Spinal cord (tissue), 10 donors: ENCODE results near the gene PLTP. TPM values are rescaled to one million over a fixed set of nuclear protein-coding genes. Genes with fewer than 3 reads are reported as not detected.

ENCODE experiments used
- DNase-seq, 6 donors: peaks; one replicate each; pipeline versions ENCODE4 v3.0.0 to v3.0.0-alpha.2; 2013 to 2015; ENCODE audit warnings: low spot score in 6 of 6, low read depth in 4 of 6
- H3K27ac ChIP-seq: one replicate; pipeline ENCODE4 v1.5.1; 2013; ENCODE audit warnings: low read depth, low read length, control low read depth
- H3K27me3 ChIP-seq: one replicate; pipeline ENCODE4 v1.6.1; 2013; ENCODE audit warnings: low read length; ENCODE audit not compliant: control insufficient read depth, insufficient read depth
- H3K36me3 ChIP-seq: one replicate; pipeline ENCODE4 v1.6.1; 2013; ENCODE audit warnings: low read length; ENCODE audit not compliant: control insufficient read depth, insufficient read depth
- H3K4me1 ChIP-seq: one replicate; pipeline ENCODE4 v1.6.1; 2013; ENCODE audit warnings: low read length; ENCODE audit not compliant: control insufficient read depth, insufficient read depth
- H3K4me3 ChIP-seq: one replicate; pipeline ENCODE4 v1.5.1; 2013; ENCODE audit warnings: low read depth, low read length, control low read depth
- H3K9me3 ChIP-seq: one replicate; pipeline ENCODE4 v1.6.1; 2013; ENCODE audit warnings: low read length; ENCODE audit not compliant: control insufficient read depth, insufficient read depth
- WGBS: methylation state at CpG from one replicate; pipeline ENCODE4 v1.1.5; 2013; ENCODE audit warnings: missing lambda C conversion rate; ENCODE audit not compliant: insufficient coverage; 5-methylcytosine and 5-hydroxymethylcytosine counted together
- polyA plus RNA-seq, 2 donors: library from polyadenylated mRNA; unstranded; fragments of 120-200 nt; gene quantifications; one replicate each; pipeline ENCODE4 v1.2.1, GENCODE V29; 2013; ENCODE audit not compliant: insufficient read length in 2 of 2
- total RNA-seq, 2 donors: library from RNA; depleted of rRNA in 1 of 2; stranded (reverse); fragments of 120-200 nt in 1 of 2; fragments of >200 nt in 1 of 2; gene quantifications; one replicate each; pipeline versions ENCODE4 v1.2.3 to v1.2.4, GENCODE V29; 2013 to 2014
- donor health status: healthy.

Gene PLTP
- total and polyA plus RNA-seq, 4 donors: 73.7 to 471 (median 228) TPM

DNA sequence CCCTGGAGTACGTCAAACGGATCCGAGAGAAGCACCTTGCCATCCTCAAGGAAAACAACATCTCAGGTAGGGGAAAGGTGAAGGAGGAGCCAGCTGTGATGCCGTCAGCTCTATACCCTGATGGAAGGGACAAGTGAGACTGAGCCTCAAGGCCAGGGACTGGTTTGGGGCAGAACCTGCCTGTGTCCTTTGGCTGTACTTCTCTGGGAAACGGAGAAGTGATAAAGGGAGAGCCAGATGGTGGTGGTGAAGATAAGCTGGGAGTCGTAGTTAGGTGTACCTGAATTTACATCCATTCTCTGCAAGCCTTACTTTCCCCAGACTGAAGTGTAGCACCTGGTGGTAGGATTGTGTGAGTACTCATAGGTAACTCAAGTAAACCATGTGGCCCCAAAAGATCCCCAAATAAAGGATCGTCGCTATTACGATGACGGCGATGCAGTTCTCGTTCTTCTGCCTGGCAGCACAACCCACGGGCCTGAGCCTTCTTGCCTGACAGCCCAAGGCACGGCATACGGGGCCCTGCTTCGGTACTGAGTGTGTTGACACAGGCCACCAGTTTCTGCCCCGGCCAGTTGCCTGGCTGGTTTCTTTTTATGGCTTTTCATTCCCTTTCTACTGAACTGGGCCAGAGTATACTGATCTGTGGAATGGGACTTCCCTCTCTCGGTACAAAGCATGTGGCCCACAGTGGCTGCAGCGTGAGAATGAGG lies 33.2 kb upstream of the PLTP start:
- Histone ChIP-seq H3K4me1 (no peaks in the 10 kb centered on the region), H3K9me3 (no peaks in the 10 kb centered on the region), H3K27me3 (no peaks in the 10 kb centered on the region), H3K36me3 (peaks cover 96% of the 10 kb centered on the region), H3K4me3 (no peak overlapping the region), H3K27ac (no peak overlapping the region)
- WGBS: 92% methylated on average over 15 of the region's 19 CpGs
- DNase-seq: no peak

DNA sequence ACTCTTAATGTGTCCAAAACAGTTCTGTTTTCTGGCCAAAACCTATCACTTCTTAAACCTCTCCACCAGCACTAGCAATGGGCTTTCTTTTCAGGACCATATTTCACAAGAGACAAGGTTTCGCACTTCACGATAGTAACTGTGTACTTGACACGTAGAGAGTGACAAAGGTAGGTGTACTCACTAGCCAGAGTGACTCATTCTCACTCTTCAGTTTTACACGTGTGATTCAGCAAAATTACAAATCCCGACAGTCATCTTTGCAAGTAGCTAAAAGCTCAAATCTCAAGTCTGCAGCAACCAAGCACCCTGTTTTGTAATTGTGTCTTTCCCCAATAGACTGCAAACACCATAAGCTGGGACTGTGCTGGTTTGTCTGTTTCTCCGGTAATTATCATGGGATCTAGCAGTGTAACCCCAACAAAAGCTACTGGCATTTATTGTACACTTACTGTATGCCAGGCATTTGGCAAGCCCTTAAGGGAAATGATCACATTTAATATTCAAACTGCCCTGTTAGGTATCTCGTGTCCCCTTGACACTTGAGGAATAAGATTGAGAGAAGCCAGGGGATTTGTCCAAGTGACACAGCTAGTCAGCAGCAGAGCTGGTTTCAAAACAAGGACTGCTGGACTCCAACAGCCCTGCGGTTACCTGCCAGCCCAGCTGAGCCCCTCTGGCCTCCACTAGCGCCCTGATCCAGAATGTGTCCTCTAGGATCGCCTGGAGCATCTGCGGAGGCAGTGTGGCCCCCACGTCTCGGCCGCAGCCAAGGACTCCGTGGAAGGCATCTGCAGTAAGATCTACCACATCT lies 32.4 kb upstream of the PLTP start:
- H3K4me1 ChIP-seq: no peaks in the 10 kb centered on the region
- DNase-seq: no peak
- 93% methylated on average over 11 of the region's 15 CpGs for WGBS
- no peaks in the 10 kb centered on the region for H3K27me3 ChIP-seq
- no peak overlapping the region for H3K27ac ChIP-seq
- no peaks in the 10 kb centered on the region for H3K9me3 ChIP-seq
- H3K36me3 ChIP-seq: peaks cover 95% of the 10 kb centered on the region
- no peak overlapping the region for H3K4me3 ChIP-seq

DNA sequence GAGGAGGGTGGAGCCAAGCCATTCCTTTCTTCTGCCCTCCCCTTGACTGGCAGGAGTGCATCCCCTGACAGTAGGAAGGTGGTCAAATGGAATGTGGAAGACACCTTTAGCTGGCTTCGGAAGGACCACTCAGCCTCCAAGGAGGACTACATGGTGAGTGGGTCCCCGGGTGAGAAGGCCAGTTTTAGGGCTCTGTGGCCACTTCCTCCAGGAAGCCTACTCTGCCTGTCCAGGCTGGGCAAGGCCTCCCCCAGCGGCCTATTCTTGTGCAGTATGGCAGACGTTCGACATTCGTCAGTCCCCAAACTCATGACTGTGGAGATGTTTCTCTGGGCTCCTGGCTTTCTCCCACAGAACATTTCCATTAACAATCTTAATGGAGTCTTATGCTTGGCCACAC lies 31.7 kb upstream of the PLTP start:
- no peak overlapping the region for H3K27ac ChIP-seq
- no peaks in the 10 kb centered on the region for H3K9me3 ChIP-seq
- 97% methylated on average over 6 of the region's 6 CpGs for WGBS
- H3K36me3 ChIP-seq: peaks cover 95% of the 10 kb centered on the region
- no peaks in the 10 kb centered on the region for H3K4me1 ChIP-seq
- no peak for DNase-seq
- no peak overlapping the region for H3K4me3 ChIP-seq
- no peaks in the 10 kb centered on the region for H3K27me3 ChIP-seq

DNA sequence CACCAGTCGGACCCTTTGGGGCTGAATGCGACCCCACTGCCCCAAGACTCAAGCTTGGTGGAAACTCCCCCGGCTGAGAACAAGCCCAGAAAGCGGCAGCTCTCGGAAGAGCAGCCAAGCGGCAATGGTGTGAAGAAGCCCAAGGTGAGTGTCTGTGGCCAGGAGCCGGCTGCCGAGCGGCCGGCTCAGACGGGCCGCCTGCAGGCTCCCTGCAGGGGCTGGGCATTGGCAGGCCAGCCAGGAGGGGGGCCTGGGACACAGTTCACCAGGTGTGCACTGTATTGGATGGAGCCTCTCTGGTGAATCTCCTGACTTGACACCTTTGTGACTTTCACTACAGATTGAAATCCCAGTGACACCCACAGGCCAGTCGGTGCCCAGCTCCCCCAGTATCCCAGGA lies 28.5 kb upstream of the PLTP start:
- Histone ChIP-seq H3K9me3 (no peaks in the 10 kb centered on the region), H3K27me3 (no peaks in the 10 kb centered on the region), H3K36me3 (peaks cover 81% of the 10 kb centered on the region), H3K4me1 (peaks cover 13% of the 10 kb centered on the region), H3K4me3 (no peak overlapping the region), H3K27ac (no peak overlapping the region)
- DNase-seq: no peak
- 91% methylated on average over 13 of the region's 13 CpGs for WGBS

DNA sequence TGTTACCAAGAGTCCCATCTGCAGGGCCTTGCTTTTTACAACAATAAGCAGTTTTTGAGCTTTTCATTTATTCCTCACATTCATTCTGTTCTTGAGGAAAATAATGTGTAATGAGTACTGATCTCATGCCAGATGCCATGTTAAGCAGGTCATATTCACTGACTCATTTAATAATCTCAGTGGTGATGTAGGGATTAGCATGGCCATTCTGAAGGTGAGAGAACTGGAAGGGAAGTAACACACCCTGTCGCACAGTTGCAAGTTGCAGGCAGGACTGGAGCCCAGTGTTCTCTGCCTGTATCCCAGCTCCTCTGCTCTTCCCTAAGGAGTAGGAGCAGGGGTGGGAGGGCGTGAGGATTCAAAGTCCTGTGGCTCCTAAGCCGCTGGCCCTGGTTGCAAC lies 28.1 kb upstream of the PLTP start:
- DNase-seq: no peak
- Histone ChIP-seq H3K36me3 (peaks cover 77% of the 10 kb centered on the region), H3K9me3 (no peaks in the 10 kb centered on the region), H3K27me3 (no peaks in the 10 kb centered on the region), H3K27ac (no peak overlapping the region), H3K4me1 (peaks cover 13% of the 10 kb centered on the region), H3K4me3 (no peak overlapping the region)
- WGBS: 90% methylated on average over 2 of the region's 3 CpGs

DNA sequence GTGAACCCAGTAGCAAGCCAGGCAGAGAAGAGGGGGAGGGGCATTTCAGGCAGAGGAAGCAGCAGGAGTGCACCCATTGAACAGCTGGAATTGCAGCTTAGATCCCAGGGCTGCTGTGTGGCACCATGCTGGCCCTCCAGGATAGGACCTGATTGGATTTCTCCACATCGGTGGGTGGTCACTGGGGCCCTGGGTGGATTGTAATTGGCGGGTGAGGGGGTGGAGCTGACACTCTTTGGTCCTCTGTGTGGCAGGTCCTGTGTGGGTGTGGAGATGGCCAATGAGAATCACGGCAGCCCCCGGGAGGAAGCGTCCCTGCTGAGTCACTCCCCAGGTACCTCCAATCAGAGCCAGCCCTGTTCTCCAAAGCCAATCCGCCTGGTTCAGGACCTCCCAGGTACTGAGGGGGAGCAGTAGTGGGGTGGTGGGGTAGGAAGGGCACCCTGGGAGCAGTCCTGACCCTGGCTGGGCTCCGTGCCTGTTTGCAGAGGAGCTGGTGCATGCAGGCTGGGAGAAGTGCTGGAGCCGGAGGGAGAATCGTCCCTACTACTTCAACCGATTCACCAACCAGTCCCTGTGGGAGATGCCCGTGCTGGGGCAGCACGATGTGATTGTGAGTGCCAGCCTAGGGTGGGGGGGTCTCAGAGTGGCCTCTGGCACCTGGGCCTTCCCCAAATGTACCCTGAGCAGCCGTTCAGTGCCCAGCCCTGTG lies 26.9 kb upstream of the PLTP start:
- H3K27me3 ChIP-seq: no peaks in the 10 kb centered on the region
- H3K27ac ChIP-seq: no peak overlapping the region
- no peaks in the 10 kb centered on the region for H3K9me3 ChIP-seq
- 65% methylated on average over 5 of the region's 13 CpGs for WGBS
- H3K4me1 ChIP-seq: peaks cover 15% of the 10 kb centered on the region
- H3K36me3 ChIP-seq: peaks cover 65% of the 10 kb centered on the region
- no peak overlapping the region for H3K4me3 ChIP-seq
- no peak for DNase-seq

DNA sequence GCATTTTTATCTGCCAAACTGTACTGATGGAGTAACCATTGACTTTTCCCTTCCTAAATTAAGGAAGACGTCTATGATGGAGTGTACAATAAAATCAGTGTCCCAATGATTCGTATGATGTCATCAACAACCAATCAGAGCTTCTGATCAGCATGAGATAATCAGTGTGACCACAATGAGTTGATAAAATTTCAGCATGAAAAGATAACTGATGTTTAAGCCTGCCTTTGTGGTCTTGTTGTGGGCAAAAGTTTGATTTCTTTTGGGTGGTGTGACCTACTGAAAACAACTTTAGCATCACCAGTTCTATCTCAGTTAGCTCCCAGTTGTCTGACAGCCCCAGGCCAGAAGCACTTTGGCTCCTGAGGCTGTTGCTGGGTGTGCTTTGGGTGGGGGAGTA lies 25.8 kb upstream of the PLTP start:
- Histone ChIP-seq H3K4me1 (peaks cover 26% of the 10 kb centered on the region), H3K27ac (no peak overlapping the region), H3K36me3 (peaks cover 57% of the 10 kb centered on the region), H3K9me3 (no peaks in the 10 kb centered on the region), H3K27me3 (no peaks in the 10 kb centered on the region), H3K4me3 (no peak overlapping the region)
- no CpG with 5 or more reads among the region's 2 CpGs for WGBS
- DNase-seq: no peak

DNA sequence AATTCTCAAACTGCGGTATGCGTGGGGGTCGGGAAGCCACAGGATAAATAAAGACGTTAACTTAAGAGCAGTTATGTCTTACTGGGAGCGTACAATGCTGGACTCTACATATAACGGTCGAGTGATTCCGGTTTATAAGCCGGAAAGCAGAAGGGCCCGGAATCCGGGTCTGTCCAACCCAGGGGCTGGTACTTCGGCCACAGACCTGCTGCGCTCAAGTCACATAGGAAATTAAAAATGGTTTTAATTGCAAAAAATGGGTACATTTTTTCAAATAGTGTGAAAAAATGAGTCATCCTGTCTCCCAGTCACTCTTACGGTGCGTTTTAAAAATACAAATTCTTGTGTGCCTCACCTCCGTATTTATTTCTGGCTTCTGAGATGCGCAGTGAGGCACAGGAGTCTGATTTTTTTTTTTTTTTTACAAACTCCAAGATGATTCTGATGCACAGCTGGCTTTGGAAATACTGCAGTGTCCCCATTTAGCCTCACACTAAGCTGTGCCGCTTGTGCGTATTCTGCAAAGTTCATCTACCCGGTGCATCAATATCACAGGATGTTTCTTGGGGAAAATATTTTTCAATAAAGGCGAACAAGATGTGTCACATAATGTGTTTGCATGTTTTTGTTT lies 23.6 kb upstream of the PLTP start:
- under 1% methylated on average over 13 of the region's 21 CpGs for WGBS
- Histone ChIP-seq H3K27ac (peak overlapping the region; percentile 90), H3K4me1 (peaks cover 26% of the 10 kb centered on the region), H3K9me3 (no peaks in the 10 kb centered on the region), H3K36me3 (peaks cover 41% of the 10 kb centered on the region), H3K27me3 (no peaks in the 10 kb centered on the region), H3K4me3 (peak overlapping the region; percentile 61)
- DNase-seq: no peak

DNA sequence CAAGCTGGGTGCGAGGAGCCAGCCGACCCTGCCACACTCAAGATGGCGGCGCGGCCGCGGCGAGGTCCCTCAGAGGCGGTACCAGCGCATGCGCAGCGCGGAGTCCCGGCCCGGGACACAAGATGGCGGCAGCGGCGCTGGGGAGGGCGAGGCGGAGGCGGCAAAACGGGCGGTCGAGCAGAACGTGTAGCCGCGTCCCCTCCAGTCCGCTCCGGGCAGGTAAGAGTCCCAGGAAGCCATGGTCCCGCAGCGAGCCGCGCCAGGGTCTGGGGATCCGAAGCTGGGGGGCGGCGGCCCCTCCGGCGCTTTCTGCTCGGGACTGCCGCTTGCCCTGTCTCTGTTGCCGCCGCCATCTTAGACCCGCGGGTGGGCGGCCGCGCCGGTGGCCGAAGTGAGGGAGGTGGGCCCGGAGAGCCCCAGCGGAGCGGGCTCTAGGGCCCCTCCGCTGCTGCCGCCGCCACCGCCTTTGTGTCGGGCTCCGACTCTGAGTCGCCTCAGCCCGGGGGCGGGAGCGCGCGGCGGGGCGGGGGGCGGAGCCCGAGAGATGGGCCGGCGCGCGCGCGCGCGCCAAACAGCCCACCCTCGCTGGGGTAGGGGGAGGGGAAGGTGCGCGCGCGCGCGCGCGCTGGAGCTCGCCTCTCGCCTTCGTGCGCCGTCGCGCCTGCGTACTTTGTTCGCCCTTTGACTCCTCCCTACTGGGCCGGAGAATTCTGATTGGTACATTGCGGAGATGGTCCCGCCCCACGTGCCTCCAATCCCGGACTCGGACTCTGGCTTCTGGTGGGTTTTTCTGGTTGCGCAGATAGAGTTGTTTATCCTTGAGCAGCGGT lies 22.8 kb upstream of the PLTP start, which contains the start of gene PCIF1:
Gene PCIF1 (plus strand): TSS at position 98 of the 830 bp plus-strand sequence. CDS start 4,317 bp downstream, outside the sequence.
- H3K9me3 ChIP-seq: no peaks in the 10 kb centered on the region
- WGBS: under 1% methylated on average over 98 of the region's 102 CpGs
- DNase-seq: peak; percentile 98 to 100 (median 100)
- peaks cover 35% of the 10 kb centered on the region for H3K36me3 ChIP-seq
- peaks cover 26% of the 10 kb centered on the region for H3K4me1 ChIP-seq
- no peaks in the 10 kb centered on the region for H3K27me3 ChIP-seq
- H3K27ac ChIP-seq: peak within 1 kb of the TSS; percentile 99
- H3K4me3 ChIP-seq: peak within 1 kb of the TSS; percentile 95
